H1 (cell line): ENCODE measurements around the gene SECISBP2. TPM values are rescaled to one million over a fixed set of nuclear protein-coding genes. Genes with fewer than 3 reads are reported as not detected.

Source experiments
- CTCF ChIA-PET: fragments of 300-600 bp; sonication (Branson Sonifier 250); formaldehyde crosslinking; loops from one replicate; lab custom pipeline; 2021; ENCODE audit not compliant: partially characterized antibody; lab: Charles Lee
- POLR2A ChIA-PET: fragments of 300-600 bp; sonication (Branson Sonifier 250); formaldehyde crosslinking; loops from one replicate; lab custom pipeline; 2021; ENCODE audit warnings: inconsistent platforms; ENCODE audit not compliant: partially characterized antibody; lab: Charles Lee
- DNase-seq, 2 experiments: peaks; one replicate each; pipeline versions ENCODE4 v3.0.0 to v3.0.0-alpha.2; 2010 to 2022; ENCODE audit warnings: low spot score in 2 of 2, low read depth in 1 of 2, mixed read lengths in 1 of 2
- FAIRE-seq: peaks from 2 replicates; lab custom pipeline; 2011; peaks lifted over from hg19 to GRCh38; lab: Jason Lieb, UNC
- H2AFZ ChIP-seq: 2 replicates; pipeline ENCODE4 v1.8.1; 2012; ENCODE audit warnings: low read length, inconsistent platforms
- H2AK5ac ChIP-seq: 2 replicates; pipeline ENCODE4 v1.6.1; 2013; ENCODE audit warnings: low read depth, low read length
- H2BK120ac ChIP-seq: replicated peaks from 2 replicates; pipeline ENCODE3; 2013; ENCODE audit warnings: low read depth, low read length, inconsistent platforms
- H2BK12ac ChIP-seq: 2 replicates; pipeline ENCODE4 v1.6.1; 2013; ENCODE audit warnings: low read depth, low read length
- H2BK15ac ChIP-seq: 2 replicates; pipeline ENCODE4 v1.6.1; 2013; ENCODE audit warnings: low read length
- H2BK20ac ChIP-seq: 2 replicates; pipeline ENCODE4 v1.6.1; 2013; ENCODE audit warnings: low read length
- H2BK5ac ChIP-seq: 2 replicates; pipeline ENCODE4 v1.6.1; 2013; ENCODE audit warnings: low read depth, low read length
- H3K14ac ChIP-seq: 2 replicates; pipeline ENCODE4 v1.6.1; 2013; ENCODE audit warnings: inconsistent platforms; ENCODE audit not compliant: insufficient read length
- H3K18ac ChIP-seq: 2 replicates; pipeline ENCODE4 v1.6.1; 2013; ENCODE audit warnings: low read length; ENCODE audit errors: extremely low read depth
- H3K23ac ChIP-seq: 2 replicates; pipeline ENCODE4 v1.6.1; 2013; ENCODE audit warnings: inconsistent platforms; ENCODE audit not compliant: insufficient read length
- H3K23me2 ChIP-seq: 2 replicates; pipeline ENCODE4 v1.6.1; 2013; ENCODE audit warnings: low read depth, low read length
- H3K27ac ChIP-seq: 2 replicates; pipeline ENCODE4 v1.6.1; 2011; ENCODE audit warnings: low read depth, low read length, inconsistent platforms
- H3K27me3 ChIP-seq, 4 experiments: replicated peaks in 1 of 4; 1 replicate in 1 of 4; 2 replicates in 3 of 4; pipeline versions ENCODE4 v1.6.1 to v1.8.1; 2011 to 2013; ENCODE audit warnings: low read length in 3 of 4, mild to moderate bottlenecking in 3 of 4, inconsistent platforms in 2 of 4, mixed read lengths in 2 of 4, moderate library complexity in 1 of 4; ENCODE audit not compliant: control insufficient read depth in 3 of 4, insufficient read depth in 3 of 4; ENCODE audit errors: extremely low read depth in 1 of 4
- H3K36me3 ChIP-seq, 4 experiments: 2 replicates each; pipeline versions ENCODE4 v1.6.1 to v1.8.1; 2011 to 2013; ENCODE audit warnings: mild to moderate bottlenecking in 4 of 4, low read length in 3 of 4, moderate library complexity in 2 of 4, control low read depth in 1 of 4, inconsistent platforms in 1 of 4; ENCODE audit not compliant: insufficient read depth in 4 of 4, control insufficient read depth in 2 of 4
- H3K4ac ChIP-seq: replicated peaks from 2 replicates; pipeline ENCODE3; 2013; ENCODE audit warnings: low read length, low read depth, mixed read lengths, inconsistent platforms; ENCODE audit not compliant: insufficient read length
- H3K4me1 ChIP-seq, 4 experiments: replicated peaks in 1 of 4; 1 replicate in 1 of 4; 2 replicates in 3 of 4; pipeline versions ENCODE4 v1.6.1 to v1.8.1; 2011 to 2013; ENCODE audit warnings: low read length in 3 of 4, inconsistent platforms in 2 of 4, mixed read lengths in 1 of 4; ENCODE audit not compliant: insufficient read depth in 4 of 4, control insufficient read depth in 3 of 4
- H3K4me2 ChIP-seq, 2 experiments: 2 replicates each; pipeline versions ENCODE4 v1.6.1 to v1.8.1; 2011 to 2013; ENCODE audit warnings: low read depth in 2 of 2, low read length in 2 of 2, control low read depth in 1 of 2, inconsistent platforms in 1 of 2, mild to moderate bottlenecking in 1 of 2; ENCODE audit not compliant: insufficient read depth in 1 of 2
- H3K4me3 ChIP-seq, 4 experiments: fragments of 200-600, 300-600 bp in 1 of 4; sonication (generic), shearing (Covaris generic), sonication (Bioruptor Twin) in 1 of 4; 2 replicates each; pipeline versions ENCODE4 v1.5.1 to v1.8.1; 2011 to 2016; ENCODE audit warnings: low read length in 4 of 4, low read depth in 3 of 4, control low read depth in 2 of 4, inconsistent platforms in 2 of 4, mild to moderate bottlenecking in 2 of 4, mixed read lengths in 1 of 4, moderate library complexity in 1 of 4; ENCODE audit not compliant: insufficient read depth in 2 of 4; ENCODE audit errors: extremely low read depth in 1 of 4
- H3K56ac ChIP-seq: replicated peaks from 2 replicates; pipeline ENCODE3; 2013; ENCODE audit warnings: low read depth, mild to moderate bottlenecking, mixed read lengths, low read length, inconsistent platforms; ENCODE audit not compliant: insufficient read length
- H3K79me1 ChIP-seq: 2 replicates; pipeline ENCODE4 v1.6.1; 2013; ENCODE audit warnings: low read depth, low read length, control low read depth
- H3K79me2 ChIP-seq, 2 experiments: 2 replicates each; pipeline versions ENCODE4 v1.6.1 to v1.8.1; 2012 to 2013; ENCODE audit warnings: low read length in 2 of 2, mild to moderate bottlenecking in 2 of 2, inconsistent platforms in 1 of 2; ENCODE audit not compliant: insufficient read depth in 2 of 2, control insufficient read depth in 1 of 2
- H3K9ac ChIP-seq, 4 experiments: replicated peaks in 1 of 4; 1 replicate in 1 of 4; 2 replicates in 3 of 4; pipeline versions ENCODE4 v1.6.1 to v1.8.1; 2011 to 2013; ENCODE audit warnings: low read depth in 3 of 4, low read length in 3 of 4, control low read depth in 2 of 4, mild to moderate bottlenecking in 2 of 4, moderate library complexity in 2 of 4, inconsistent platforms in 1 of 4; ENCODE audit errors: extremely low read depth in 1 of 4
- H3K9me3 ChIP-seq, 2 experiments: 2 replicates each; pipeline versions ENCODE4 v1.6.1 to v1.8.1; 2012 to 2013; ENCODE audit warnings: mild to moderate bottlenecking in 2 of 2, moderate library complexity in 2 of 2, control low read depth in 1 of 2, inconsistent platforms in 1 of 2, low read depth in 1 of 2, low read length in 1 of 2, mixed read lengths in 1 of 2; ENCODE audit not compliant: insufficient read depth in 2 of 2
- H4K20me1 ChIP-seq, 2 experiments: replicated peaks in 1 of 2; 2 replicates each; pipeline versions ENCODE3 to v1.8.1; 2011 to 2013; ENCODE audit warnings: inconsistent platforms in 2 of 2, low read length in 2 of 2, mild to moderate bottlenecking in 1 of 2; ENCODE audit not compliant: insufficient read depth in 2 of 2, control insufficient read depth in 1 of 2
- H4K5ac ChIP-seq: 2 replicates; pipeline ENCODE4 v1.6.1; 2013; ENCODE audit warnings: low read length, low read depth, mixed read lengths, inconsistent platforms; ENCODE audit not compliant: insufficient read length
- H4K8ac ChIP-seq: 2 replicates; pipeline ENCODE4 v1.8.0; 2013; ENCODE audit warnings: mild to moderate bottlenecking, moderate library complexity, low read length, inconsistent platforms; ENCODE audit not compliant: insufficient read depth; ENCODE audit errors: extremely low read depth
- H4K91ac ChIP-seq: replicated peaks from 2 replicates; pipeline ENCODE3; 2013; ENCODE audit warnings: low read length, mixed read lengths, inconsistent platforms; ENCODE audit not compliant: insufficient read length
- KDM4A ChIP-seq: IDR thresholded peaks from one replicate; pipeline ENCODE4 v1.7.1; 2012; ENCODE audit warnings: low read depth, mild to moderate bottlenecking, moderate library complexity, low read length, inconsistent platforms; ENCODE audit not compliant: severe bottlenecking
- RFX5 ChIP-seq: IDR thresholded peaks from 2 replicates; pipeline ENCODE4 v1.6.1; 2011; ENCODE audit warnings: low read depth, low read length, improper control_type of control experiment, borderline replicate concordance
- YY1 ChIP-seq: IDR thresholded peaks from 2 replicates; pipeline ENCODE4 v1.6.1; 2011; ENCODE audit warnings: low read depth, mild to moderate bottlenecking, low read length
- WGBS, 2 experiments: shearing (Covaris generic) in 1 of 2; methylation state at CpG; one replicate each; pipeline versions ENCODE4 v1.1.6 to v1.1.7; 2013 to 2015; ENCODE audit warnings: low lambda C conversion rate in 2 of 2, mixed read lengths in 2 of 2, inconsistent platforms in 1 of 2, low coverage in 1 of 2, missing lambda C conversion rate in 1 of 2; ENCODE audit not compliant: insufficient replicate concordance in 2 of 2, insufficient coverage in 1 of 2, insufficient read length in 1 of 2; ENCODE audit errors: extremely low coverage in 1 of 2, missing lambda C conversion rate in 1 of 2; 5-methylcytosine and 5-hydroxymethylcytosine counted together
- polyA plus RNA-seq, 7 experiments: library from polyadenylated mRNA; depleted of rRNA in 3 of 7; stranded (reverse) in 5 of 7; unstranded in 2 of 7; fragments of >200 nt in 5 of 7; fragments of 200-250 nt in 2 of 7; gene quantifications; 1 replicate in 5 of 7; 2 replicates in 1 of 7; 4 replicates in 1 of 7; pipeline versions ENCODE4 v1.2.1 to v1.2.3, GENCODE V29; 2011 to 2013; ENCODE audit warnings: missing spikeins in 2 of 7, mixed read lengths in 2 of 7
- total RNA-seq: library from RNA; stranded (reverse); fragmentation: NEBNext Ultra II Directional; extraction: Animal tissue kit (Norgen Biotek cat#: 25700); gene quantifications from 2 replicates; pipeline ENCODE4 v1.2.1, GENCODE V29; 2021

The SECISBP2 gene
- total and polyA plus RNA-seq, 2 of the 8 experiments (the other 6 are each of a cell fraction or from before 2014, with no cell fraction given) = 39.0 to 61.7 TPM

GRCh38 chr9:89358985-89359384 lies 40.7 kb downstream of the SECISBP2 start:
- Histone ChIP-seq H2BK15ac (no peak overlapping the region), H3K36me3 (peaks cover 44 to 79% (median 65%) of the 10 kb centered on the region in 4 experiments)

More at GRCh38 chr9:89358985-89359384, 40.7 kb downstream of the SECISBP2 start:
- Histone ChIP-seq H3K23ac (no peak overlapping the region), H3K14ac (no peak overlapping the region), H4K20me1 (peaks cover 1 to 4% of the 10 kb centered on the region in 2 experiments), H3K9ac (no peak overlapping the region), H2BK20ac (no peak overlapping the region), H2AK5ac (no peak overlapping the region), H2BK5ac (no peak overlapping the region), H3K23me2 (no peaks in the 10 kb centered on the region), H2BK120ac (no peak overlapping the region), H4K91ac (no peak overlapping the region), H3K4me2 (no peak overlapping the region), H3K56ac (no peak overlapping the region), H2BK12ac (no peak overlapping the region), H3K79me2 (no peaks in the 10 kb centered on the region), H3K4me3 (no peak overlapping the region), H3K27me3 (no peaks in the 10 kb centered on the region), H3K4me1 (no peaks in the 10 kb centered on the region), H3K9me3 (no peaks in the 10 kb centered on the region), H3K4ac (no peak overlapping the region), H4K5ac (no peak overlapping the region), H3K18ac (no peak overlapping the region), H4K8ac (no peak overlapping the region), H3K79me1 (no peaks in the 10 kb centered on the region), H2AFZ (no peak overlapping the region), H3K27ac (no peak overlapping the region)
- ChIA-PET CTCF (interaction anchor here (1.2 kb wide), 1 partner anchor 189 kb away, joined by 3 read pairs; no protein-coding TSS in a partner anchor), POLR2A (no interaction called here)
- TF ChIP-seq KDM4A = no peak
- peak; percentile 88 for TF ChIP-seq RFX5
- no peak for TF ChIP-seq YY1
- WGBS, 2 experiments = 93% methylated on average over 4 of the region's 4 CpGs; no CpG with 5 or more reads in 1 of the 2 experiments
- DNase-seq = no peak
- no peak for FAIRE-seq
